GM19468 (cell line): ENCODE results near the gene MRO.
A peak's percentile ranks its signal among the peaks of the same experiment; 100 is the strongest.
"Not testable (repeated sequence)": the region's sequence is repeated elsewhere in the genome, so short reads cannot be mapped to it uniquely, and the experiment has no call there.

Source experiments
- ATAC-seq: cut with Tn5 transposase; IDR thresholded peaks from one replicate; pipeline ENCODE4 v1.9.1; 2021; ENCODE audit warnings: mild to moderate bottlenecking, moderate library complexity, moderate number of reproducible peaks; ENCODE audit not compliant: unreplicated experiment; ENCODE audit errors: extremely low read depth

Gene MRO

GRCh38 chr18:50819728-50820378 is at the start of gene MRO:
Gene MRO (minus strand): TSS chr18:50820016. CDS start chr18:50809400, 10,616 bp downstream.
- peak; percentile 90 for ATAC-seq

DNA sequence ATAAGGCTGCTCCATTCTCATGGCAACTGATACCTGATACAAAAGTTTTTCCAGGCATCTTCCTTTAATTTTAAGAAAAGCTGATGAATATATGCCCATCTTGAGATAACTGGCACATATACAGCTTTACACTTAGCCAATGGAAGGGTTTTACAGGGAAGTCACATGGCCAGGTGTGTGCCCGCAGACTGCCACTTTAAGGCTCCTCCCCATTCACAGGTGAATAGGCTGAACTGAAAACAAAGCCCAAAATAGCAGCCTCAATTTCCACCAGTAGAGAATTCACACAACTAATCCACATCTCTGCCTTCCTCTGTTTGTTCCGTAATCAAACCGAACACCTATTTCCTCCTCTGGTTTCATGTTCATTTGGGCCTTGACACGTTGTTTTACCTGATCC is 49.3 kb upstream of the MRO start:
- ATAC-seq: no peak

- ATAC-seq: no peak
Observed at GRCh38 chr18:50866765-50867164, 46.9 kb upstream of the MRO start.

- ATAC-seq: no peak
Observed at GRCh38 chr18:50863840-50864375, 44.1 kb upstream of the MRO start.

GRCh38 chr18:50862401-50862800 is 42.6 kb upstream of the MRO start:
- ATAC-seq: no peak

- no peak for ATAC-seq
Observed at GRCh38 chr18:50861617-50862016, 41.8 kb upstream of the MRO start.

- ATAC-seq: no peak
Observed at GRCh38 chr18:50859793-50860555, 40.2 kb upstream of the MRO start.

DNA sequence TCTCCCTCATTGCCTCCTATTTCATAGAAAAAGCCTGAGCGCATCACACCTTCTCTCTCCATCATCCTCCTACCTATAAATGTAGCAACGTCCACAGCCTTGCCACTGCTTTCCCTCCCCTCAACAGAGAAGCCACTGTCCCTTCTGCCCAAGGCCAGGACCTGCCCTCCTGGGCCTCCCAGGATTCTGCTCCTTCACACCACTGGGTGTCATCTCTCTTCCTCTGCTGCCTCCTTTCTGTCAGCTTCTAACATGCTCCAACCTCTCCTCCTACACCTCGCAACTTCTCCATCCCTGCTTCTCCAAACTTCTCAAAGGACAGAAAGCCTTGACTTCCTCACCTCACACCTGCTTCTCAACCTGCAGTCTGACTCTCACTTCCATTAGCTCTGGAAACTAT is 37.9 kb upstream of the MRO start:
- no peak for ATAC-seq

DNA sequence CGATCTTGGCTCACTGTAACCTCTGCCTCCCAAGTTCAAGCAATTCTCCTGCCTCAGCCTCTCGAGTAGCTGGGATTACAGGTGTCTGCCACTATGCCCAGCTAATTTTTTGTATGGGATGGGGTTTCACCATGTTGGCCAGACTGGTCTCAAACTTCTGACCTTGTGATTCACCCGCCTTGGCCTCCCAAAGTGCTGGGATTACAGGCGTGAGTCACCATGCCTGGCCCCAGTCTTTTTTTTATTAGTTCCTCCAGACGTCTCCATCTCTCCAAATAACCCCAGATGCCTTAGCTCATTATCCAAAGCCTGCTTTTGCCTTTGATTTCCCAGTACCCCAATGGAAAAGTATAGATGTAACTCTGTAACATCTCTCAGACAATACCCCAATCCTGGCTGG is 37.4 kb upstream of the MRO start:
- not testable (repeated sequence) for ATAC-seq

GRCh38 chr18:50855976-50856757 is 36.4 kb upstream of the MRO start:
- ATAC-seq: no peak

DNA sequence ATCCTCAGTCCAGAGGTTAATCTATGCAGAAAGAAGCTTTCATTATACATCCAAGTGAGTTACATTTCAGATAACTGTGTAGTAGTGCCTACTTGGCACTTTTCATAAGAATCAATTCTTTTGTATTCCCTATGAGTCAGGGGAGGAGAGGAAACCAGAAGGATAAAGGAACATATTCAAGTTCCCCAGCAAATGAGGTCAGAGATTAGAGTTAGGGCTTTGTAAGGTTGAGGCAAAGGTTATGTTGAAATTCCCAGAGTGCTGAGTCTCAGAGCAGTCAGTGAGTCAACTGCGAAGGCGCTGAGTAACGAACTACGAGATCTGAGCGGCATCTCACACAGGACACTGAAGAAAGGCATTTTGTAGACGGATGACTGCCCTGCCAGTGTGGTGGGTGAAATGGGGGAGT is 34.1 kb upstream of the MRO start:
- no peak for ATAC-seq

GRCh38 chr18:50850307-50851065 is 30.7 kb upstream of the MRO start:
- no peak for ATAC-seq

- no peak for ATAC-seq
Observed at GRCh38 chr18:50849419-50849821, 29.6 kb upstream of the MRO start.

GRCh38 chr18:50848991-50849390 is 29.2 kb upstream of the MRO start:
- ATAC-seq: no peak

DNA sequence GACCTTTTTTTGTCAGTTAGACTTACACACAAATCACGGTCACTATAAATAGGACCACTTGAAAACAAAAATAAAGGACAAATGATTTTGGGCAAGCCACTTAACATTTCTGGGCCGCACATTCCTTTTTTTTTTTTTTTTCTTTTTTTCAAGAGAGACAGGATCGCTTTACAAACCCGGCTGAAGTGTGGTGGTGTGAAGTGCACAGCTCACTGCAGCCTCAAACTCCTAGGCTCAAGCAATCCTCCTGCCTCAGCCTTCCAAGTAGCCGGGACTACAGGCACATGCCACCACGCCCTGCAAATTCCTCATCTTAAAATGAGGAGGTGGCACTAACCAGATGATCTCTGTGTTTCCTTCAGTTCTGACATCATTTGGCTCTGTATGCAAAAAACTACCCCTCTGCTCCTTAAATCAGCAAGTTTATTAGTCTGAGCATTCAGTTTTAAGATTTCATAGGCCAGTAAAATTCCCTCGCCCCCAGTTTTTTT is 28.3 kb upstream of the MRO start:
- ATAC-seq: no peak

GRCh38 chr18:50847192-50847591 is 27.4 kb upstream of the MRO start:
- ATAC-seq: no peak

- no peak for ATAC-seq
Observed at GRCh38 chr18:50844960-50845359, 25.1 kb upstream of the MRO start.

GRCh38 chr18:50844554-50844953 is 24.7 kb upstream of the MRO start:
- no peak for ATAC-seq

- ATAC-seq: no peak
Observed at GRCh38 chr18:50842846-50843245, 23.0 kb upstream of the MRO start.

DNA sequence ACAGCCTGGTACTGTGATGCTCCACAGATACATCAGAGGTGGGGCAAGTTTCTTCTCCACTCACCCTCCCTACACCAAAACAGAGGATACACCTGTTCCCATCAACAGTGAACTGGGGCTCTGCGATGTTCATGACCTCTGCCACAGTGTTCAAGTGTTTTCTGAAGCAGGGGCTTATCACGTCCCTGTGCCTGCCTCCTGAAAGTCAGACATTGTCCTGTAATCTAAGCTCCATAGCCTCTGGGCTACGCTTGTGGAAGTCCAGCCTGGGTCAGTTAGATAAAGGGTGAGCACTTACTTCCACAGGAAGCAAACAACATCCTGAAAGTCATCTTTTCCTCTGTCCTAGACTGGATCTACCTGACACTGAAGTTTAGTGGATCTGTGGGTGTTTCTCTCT is 20.2 kb upstream of the MRO start:
- ATAC-seq: no peak
